ENCODE measurements around the gene COLEC12.

COLEC12 gene

DNA sequence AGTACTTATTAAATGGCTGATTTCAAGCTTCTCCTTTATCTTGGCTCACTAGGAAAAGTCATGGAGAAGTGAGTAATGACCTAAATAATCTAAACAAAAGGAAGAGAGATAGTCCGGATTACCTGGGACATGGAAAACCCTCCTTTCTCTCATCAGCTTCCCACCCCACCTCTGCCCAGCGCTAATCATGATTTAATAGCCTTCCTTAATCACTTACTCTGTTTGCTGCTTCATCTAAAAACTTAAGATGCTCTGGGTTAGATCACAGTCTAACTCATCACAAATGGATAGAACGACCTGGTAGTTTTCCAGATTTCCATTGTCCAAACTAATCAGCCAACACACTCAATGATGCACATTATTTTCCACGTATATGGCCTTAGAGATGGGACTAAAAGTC is 144.8 kb downstream of the COLEC12 start:
- POLR2A ChIA-PET, result no interaction called here
- no peak for DNase-seq (ENCODE audit: extremely low spot score)
- TF ChIP-seq, protein P1, sequence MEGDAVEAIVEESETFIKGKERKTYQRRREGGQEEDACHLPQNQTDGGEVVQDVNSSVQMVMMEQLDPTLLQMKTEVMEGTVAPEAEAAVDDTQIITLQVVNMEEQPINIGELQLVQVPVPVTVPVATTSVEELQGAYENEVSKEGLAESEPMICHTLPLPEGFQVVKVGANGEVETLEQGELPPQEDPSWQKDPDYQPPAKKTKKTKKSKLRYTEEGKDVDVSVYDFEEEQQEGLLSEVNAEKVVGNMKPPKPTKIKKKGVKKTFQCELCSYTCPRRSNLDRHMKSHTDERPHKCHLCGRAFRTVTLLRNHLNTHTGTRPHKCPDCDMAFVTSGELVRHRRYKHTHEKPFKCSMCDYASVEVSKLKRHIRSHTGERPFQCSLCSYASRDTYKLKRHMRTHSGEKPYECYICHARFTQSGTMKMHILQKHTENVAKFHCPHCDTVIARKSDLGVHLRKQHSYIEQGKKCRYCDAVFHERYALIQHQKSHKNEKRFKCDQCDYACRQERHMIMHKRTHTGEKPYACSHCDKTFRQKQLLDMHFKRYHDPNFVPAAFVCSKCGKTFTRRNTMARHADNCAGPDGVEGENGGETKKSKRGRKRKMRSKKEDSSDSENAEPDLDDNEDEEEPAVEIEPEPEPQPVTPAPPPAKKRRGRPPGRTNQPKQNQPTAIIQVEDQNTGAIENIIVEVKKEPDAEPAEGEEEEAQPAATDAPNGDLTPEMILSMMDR (IDR thresholded peaks at IDR 0.05; ENCODE audit: control extremely low read depth, extremely low read depth, low read depth, missing control alignments), result no peak
- CTCF ChIA-PET, result no interaction called here

DNA sequence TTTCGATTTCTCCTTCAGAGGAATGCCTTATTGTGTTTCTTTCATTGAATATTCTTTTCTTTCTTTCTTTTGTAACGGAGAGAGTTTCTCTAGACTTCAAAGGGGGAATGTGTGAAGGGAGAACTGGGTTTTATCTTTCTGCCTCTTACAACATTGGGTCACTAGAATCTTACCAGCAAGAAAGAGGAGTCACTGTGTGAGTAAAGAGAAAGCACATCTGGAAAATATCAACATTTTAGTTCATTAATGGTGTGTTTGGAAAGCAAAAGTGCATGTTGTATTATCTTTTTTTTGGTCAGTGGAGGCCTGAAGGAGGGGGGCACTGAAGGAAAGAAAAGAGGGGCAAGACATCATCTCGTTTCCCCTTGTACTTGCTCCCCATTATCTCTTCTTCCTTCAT is 146.0 kb downstream of the COLEC12 start:
- no peak for DNase-seq (ENCODE audit: extremely low spot score)
- CTCF ChIA-PET, result no interaction called here
- TF ChIP-seq, protein P1 (IDR thresholded peaks at IDR 0.05; ENCODE audit: control extremely low read depth, extremely low read depth, low read depth, missing control alignments), result no peak
- POLR2A ChIA-PET, result no interaction called here

DNA sequence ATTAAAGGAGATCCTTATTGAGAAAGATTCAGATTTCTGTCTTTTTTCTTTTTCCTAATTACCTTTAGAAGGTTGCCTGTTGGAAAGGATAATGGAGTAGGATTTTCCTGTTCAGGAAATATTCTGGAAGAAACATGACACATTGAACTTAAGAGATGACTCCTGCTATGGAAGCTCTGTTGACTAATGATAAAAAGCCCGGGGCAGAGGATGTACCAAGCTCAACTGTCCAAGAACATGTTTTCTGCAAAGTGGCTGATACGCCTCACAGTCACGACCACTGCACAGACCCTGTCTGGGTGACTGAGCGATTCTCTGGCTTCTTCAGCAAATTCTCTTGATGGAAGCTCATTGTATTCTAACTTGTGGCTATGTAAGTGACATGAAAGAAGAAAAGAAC is 146.5 kb downstream of the COLEC12 start:
- TF ChIP-seq, protein P1 (IDR thresholded peaks at IDR 0.05; ENCODE audit: control extremely low read depth, extremely low read depth, low read depth, missing control alignments), result no peak
- POLR2A ChIA-PET, result no interaction called here
- DNase-seq (ENCODE audit: extremely low spot score), result no peak
- CTCF ChIA-PET, result no interaction called here

DNA sequence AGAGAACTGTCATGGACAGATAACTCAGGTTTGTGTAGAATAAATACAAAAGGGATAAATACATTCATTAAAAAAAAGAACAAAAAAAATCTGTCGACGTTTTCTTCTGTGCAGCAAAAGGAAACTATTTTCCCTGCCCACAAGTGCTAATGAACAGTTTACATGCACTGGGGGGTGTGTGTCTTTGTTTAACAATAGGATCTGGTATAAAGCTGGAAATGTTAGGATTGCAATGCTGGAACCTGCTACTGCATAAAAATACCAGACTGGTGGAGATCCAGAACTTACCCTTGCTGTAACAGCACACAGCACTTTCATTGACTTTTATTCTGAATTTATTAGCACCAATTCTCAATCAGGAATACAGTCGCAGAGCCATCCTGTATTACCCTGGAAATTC is 148.1 kb downstream of the COLEC12 start:
- ChIA-PET POLR2A (no interaction called here), CTCF (no interaction called here)
- TF ChIP-seq, protein P1 (IDR thresholded peaks at IDR 0.05; ENCODE audit: control extremely low read depth, extremely low read depth, low read depth, missing control alignments), result no peak
- DNase-seq (ENCODE audit: extremely low spot score), result no peak

DNA sequence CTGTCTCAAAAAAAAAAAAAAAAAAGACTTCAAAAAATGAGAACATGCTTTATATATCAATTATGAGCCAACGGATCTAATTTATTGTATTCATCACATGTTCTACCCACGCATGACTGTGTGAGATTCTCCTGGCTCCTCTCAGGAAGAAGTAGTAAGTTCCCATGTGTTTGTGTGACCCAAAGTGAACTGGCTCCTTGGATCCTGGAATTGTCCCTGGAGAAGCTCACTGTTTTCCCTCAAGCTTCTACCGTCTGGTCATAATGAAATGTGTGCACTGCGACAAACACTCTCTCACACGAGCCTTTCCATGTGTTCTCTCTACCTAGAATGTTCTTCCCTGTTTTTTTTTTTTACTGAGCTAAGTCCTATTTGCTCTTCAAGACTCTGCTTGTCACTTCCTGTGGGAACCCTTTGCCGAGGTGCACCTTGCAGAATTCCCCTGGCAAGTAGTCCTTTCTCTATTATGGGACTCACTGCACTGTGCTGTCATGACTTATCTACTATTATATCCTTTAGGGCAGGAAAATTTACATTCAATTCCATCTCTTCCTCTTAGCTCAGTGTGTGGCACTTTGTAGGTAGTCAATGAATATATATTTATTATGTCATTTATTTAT is 149.4 kb downstream of the COLEC12 start:
- TF ChIP-seq, protein P1 (IDR thresholded peaks at IDR 0.05; ENCODE audit: control extremely low read depth, extremely low read depth, low read depth, missing control alignments), result no peak
- ChIA-PET POLR2A (interaction anchor here (0.7 kb wide), 1 partner anchor 79 kb away, joined by 6 read pairs; no protein-coding TSS in a partner anchor), CTCF (interaction anchor here (1.2 to 2.5 kb wide), 2 partner anchors 10 to 11 kb away, joined by 3 to 6 read pairs; no protein-coding TSS in a partner anchor)
- no peak for DNase-seq (ENCODE audit: extremely low spot score)

DNA sequence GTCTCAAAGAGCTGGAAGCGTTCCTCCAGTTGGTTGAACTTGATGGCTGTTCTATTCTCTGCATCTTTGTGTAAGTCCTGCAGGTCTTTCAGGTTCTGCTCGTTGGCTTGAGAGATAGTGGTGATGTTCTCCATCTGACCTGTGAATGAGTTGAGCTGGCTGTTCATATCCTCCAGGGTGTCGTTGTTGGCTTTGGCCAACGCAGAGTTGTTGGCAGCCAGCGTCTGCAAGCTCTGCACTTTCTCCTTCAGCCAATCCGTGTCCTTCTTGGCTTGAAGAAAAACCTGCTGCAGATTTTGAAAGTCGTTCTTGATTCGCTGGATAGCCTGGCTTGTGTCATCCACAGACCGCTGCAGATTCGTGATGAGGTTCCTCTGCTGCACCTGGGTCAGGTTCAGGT is 153.9 kb downstream of the COLEC12 start:
- TF ChIP-seq, protein P1 (IDR thresholded peaks at IDR 0.05; ENCODE audit: control extremely low read depth, extremely low read depth, low read depth, missing control alignments), result no peak
- ChIA-PET CTCF (interaction anchor here (1.1 to 1.4 kb wide), 2 partner anchors 11 to 31 kb away, joined by 3 to 4 read pairs; no protein-coding TSS in a partner anchor), POLR2A (no interaction called here)
- DNase-seq (ENCODE audit: extremely low spot score), result no peak

Data from GM10248 (cell line).